ENCODE measurements around the gene AADACL4.
"Not testable (repeated sequence)": the region's sequence is repeated elsewhere in the genome, so short reads cannot be mapped to it uniquely, and the experiment has no call there.

GRCh38 chr1:12657885-12658512 lies 14.1 kb downstream of the AADACL4 start:
- not testable (repeated sequence) for TF ChIP-seq CTCF (IDR thresholded peaks at IDR 0.05; ENCODE audit: insufficient read depth, low read length); SPI1 (IDR thresholded peaks at IDR 0.05; ENCODE audit: borderline replicate concordance, low read depth); REST (IDR thresholded peaks at IDR 0.05; ENCODE audit: insufficient replicate concordance, low read depth)
